Testis (tissue), 2 donors: Measurements from ENCODE around the gene PDK3.

Source experiments
- CTCF ChIP-seq, 3 experiments: fragments of 450-650 bp in 2 of 3; fragments of 200-600 bp in 1 of 3; sonication (generic) in 1 of 3; IDR thresholded peaks; one replicate each; pipeline ENCODE4 v1.5.1; 2016 to 2019; ENCODE audit warnings: antibody characterized with exemption in 3 of 3, mild to moderate bottlenecking in 2 of 3, moderate library complexity in 1 of 3
- POLR2A ChIP-seq: fragments of 450-650 bp; IDR thresholded peaks from one replicate; pipeline ENCODE4 v1.6.1; 2017; ENCODE audit warnings: antibody characterized with exemption, mild to moderate bottlenecking, moderate library complexity

- TF ChIP-seq CTCF (IDR thresholded peaks at IDR 0.05) (no peak), POLR2A (no peak)
Measured at GRCh38 chrX:24566240-24566639, 101.2 kb downstream of the PDK3 start.
